Omental fat pad (tissue), 4 donors: Measurements from ENCODE around the gene CAV1. TPM values are rescaled to one million over a fixed set of nuclear protein-coding genes. Genes with fewer than 3 reads are reported as not detected.
A peak's percentile ranks its signal among the peaks of the same experiment; 100 is the strongest.

Experiments used
- ATAC-seq: fragments of 150-250 bp; one replicate; pipeline ENCODE4 v1.9.1; 2016; ENCODE audit warnings: mild to moderate bottlenecking, moderate library complexity; ENCODE audit not compliant: low FRiP score
- DNase-seq: peaks from one replicate; pipeline ENCODE4 v3.0.0-alpha.2; 2019; ENCODE audit warnings: low spot score
- CTCF ChIP-seq, 3 donors: fragments of 450-650 bp; IDR thresholded peaks; one replicate each; pipeline ENCODE4 v1.5.1; 2016 to 2017; ENCODE audit warnings: antibody characterized with exemption in 3 of 3, mild to moderate bottlenecking in 3 of 3, moderate library complexity in 2 of 3
- total RNA-seq, 4 donors: library from RNA; depleted of rRNA; stranded (reverse); fragments of >200 nt; gene quantifications; one replicate each; pipeline ENCODE4 v1.1.0, GENCODE V29; 2016

CAV1 gene
- total RNA-seq, 4 donors from 2014 or later: 354 to 482 (median 468) TPM

DNA sequence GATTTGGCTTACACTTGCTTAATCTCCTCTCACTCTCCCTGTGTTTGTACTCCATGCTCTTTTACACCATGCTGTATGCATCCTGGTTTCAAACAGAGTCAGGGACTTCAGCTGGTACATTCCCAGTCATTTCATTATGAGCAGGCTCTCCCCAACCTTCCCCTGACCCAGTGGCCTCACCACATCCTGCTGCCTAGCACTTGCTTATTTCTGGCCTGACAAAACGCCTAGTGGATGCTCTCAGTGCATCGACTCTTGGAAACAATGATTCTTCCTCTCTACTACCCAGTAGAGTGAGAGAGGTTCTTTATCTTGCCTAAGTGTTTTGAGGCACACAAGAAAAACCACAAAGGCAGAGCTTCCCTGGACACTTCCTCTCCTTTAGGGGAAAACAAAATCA, 63.4 kb downstream of the CAV1 start:
- no peak for DNase-seq
- ATAC-seq: peak; percentile 32

DNA sequence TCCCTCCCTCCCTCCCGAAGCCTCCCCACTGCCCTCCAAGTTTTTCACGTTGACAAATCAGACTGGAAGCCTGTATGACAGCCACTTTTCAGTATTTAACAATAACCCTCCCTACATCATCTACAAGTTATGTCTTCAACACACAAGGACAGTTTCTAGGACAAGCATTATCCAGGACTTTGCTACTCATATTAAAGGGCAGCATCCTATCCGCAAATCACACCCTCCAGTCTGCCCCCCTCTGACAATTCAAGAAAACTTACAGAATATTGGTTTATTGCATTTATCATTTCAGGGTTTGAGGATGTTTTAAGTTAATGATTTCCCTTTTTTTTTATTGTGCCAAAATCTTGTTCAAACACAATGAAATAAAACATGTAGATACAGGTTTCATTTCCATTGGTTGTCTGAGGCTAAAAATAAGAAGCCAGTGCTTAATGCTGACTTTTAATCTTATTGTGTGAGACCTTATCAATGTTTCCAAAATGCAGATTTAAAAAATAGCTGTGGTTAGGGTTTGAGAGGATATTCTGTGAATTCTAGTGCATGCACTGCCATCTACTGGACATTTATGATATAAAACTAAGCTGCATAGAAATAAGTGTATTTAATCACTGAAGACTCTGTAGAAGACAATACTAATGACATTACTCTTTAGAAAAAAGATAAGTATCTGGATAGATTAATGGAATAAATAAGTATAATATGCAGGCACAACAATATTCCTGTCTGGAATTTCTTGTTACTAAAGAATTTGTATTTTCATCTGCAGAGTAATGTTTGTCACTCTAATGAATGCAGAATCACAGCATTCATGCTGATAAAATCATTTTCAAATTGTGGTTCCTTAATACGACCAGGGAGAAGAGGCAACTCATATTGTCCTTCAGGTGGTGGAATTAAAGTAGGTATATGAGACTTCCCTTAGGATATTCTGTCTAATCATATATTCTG, 64.1 kb downstream of the CAV1 start:
- DNase-seq (no peak), ATAC-seq (peak; percentile 35)
- peak in 2 of 3 donors; percentile 21 to 38 for TF ChIP-seq CTCF (IDR thresholded peaks at IDR 0.05)

More for the DNA sequence above, 63.4 kb downstream of the CAV1 start:
- TF ChIP-seq CTCF (IDR thresholded peaks at IDR 0.05): no peak

DNA sequence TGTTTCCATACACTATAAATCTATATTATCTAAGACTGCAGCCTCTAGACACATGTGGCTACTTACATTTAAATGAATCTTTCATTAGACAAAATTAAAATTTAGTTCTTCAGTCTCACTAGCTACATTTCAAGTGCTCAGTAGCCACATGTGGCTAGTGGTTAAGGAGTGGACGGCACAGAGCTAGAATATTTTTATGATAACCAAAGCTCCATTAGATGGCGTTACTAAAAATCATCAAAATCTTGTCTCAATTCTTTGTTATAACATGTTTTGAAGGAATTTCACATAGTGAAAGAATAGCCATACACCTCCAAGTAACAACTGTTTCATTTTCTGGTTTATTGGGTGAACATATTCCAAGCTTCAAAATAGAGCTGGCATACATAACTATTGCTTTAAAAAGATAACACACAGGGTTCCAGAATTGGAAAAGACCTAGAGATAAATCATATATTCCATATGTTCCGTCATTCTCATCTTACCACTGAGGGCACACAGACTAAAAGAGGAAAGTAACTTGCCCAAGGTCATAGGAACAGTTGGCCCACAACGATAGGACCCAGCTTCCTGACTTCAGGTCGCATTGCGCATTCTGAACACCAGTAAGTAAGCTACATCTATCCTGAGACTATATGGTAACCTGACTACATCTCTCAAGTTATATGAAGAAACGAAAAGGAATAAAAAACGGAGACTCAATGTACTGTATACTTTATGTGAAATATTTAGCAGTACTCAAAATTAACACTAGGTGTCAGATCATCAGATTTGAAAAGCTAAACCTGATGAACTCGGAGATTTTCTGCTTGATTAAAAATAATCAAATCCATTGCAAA, 66.6 kb downstream of the CAV1 start:
- no peak for DNase-seq
- peak in 1 of 3 donors; percentile 6 for TF ChIP-seq CTCF (IDR thresholded peaks at IDR 0.05)
- no peak for ATAC-seq

DNA sequence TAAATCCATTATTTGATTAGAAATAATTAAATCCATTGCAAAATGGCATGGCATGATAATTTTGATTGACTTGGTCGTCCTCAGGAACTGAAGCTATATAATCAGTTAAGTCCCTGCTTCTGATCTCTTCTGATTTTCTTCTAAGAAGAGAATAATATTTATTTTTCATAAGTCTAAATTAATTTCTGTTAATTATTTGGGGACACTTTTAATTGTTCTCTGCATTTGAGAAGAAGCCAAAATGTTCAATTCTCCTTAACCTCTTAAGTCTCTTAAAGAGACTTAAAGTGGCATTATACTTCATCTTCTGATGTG, 67.2 kb downstream of the CAV1 start:
- ATAC-seq (no peak), DNase-seq (no peak)
- no peak for TF ChIP-seq CTCF (IDR thresholded peaks at IDR 0.05)

DNA sequence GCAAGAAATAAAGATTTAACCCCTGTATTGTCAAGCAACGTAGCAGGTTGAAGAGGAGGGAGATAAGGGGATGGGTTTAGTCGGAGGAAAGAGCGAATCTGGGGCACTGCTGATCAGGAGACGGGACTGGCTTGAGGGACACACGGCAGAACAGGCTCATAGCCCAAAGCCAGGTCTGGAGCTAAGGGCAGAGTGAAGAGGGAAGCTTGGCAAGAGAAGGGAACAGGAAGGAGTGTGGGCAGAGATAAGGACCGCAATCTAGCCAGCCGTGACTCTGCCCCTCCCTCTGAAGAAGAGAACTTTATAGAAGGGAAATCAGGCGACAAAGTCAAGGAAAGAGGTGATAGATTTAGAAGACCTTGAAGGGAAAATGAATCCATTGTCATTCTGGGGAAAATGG, 67.6 kb downstream of the CAV1 start:
- TF ChIP-seq CTCF (IDR thresholded peaks at IDR 0.05): no peak
- ATAC-seq: no peak
- no peak for DNase-seq

DNA sequence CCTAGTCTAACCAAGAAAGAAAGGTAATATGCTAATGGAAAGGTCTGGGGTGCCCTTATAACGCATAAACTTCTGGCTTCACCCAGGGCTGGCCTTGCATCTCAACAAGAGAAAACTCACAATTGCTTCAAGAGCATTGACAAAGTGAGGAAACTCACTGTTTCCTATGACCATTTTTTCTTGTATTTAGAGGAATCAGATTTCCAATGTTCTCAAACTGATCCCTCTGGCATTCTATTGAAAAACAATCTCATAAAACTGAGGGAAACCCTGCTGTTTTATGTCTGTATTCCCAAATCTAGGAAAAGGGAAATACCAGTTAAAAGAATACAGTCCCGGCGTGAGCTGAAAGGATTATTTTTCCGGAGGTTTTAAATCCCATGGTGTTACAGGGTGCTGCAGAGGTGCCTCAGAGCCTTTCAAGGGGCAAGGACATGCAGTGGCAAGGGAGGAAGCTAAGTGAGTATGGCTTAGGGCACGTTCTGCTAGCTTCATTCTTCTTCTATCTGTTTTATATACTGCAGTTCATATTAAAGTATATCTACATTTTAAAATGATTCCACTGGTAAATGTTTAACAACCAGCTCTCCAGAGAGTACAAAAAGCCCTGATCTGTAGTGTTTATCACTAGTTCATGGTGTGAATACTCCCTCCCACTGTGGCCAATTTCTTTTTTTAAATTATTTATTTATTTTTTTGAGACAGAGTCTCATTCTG, 68.7 kb downstream of the CAV1 start:
- DNase-seq (no peak), ATAC-seq (no peak)
- TF ChIP-seq CTCF (IDR thresholded peaks at IDR 0.05): no peak
